ENCODE data around the gene MAS1L.

- TF ChIP-seq, protein P1, sequence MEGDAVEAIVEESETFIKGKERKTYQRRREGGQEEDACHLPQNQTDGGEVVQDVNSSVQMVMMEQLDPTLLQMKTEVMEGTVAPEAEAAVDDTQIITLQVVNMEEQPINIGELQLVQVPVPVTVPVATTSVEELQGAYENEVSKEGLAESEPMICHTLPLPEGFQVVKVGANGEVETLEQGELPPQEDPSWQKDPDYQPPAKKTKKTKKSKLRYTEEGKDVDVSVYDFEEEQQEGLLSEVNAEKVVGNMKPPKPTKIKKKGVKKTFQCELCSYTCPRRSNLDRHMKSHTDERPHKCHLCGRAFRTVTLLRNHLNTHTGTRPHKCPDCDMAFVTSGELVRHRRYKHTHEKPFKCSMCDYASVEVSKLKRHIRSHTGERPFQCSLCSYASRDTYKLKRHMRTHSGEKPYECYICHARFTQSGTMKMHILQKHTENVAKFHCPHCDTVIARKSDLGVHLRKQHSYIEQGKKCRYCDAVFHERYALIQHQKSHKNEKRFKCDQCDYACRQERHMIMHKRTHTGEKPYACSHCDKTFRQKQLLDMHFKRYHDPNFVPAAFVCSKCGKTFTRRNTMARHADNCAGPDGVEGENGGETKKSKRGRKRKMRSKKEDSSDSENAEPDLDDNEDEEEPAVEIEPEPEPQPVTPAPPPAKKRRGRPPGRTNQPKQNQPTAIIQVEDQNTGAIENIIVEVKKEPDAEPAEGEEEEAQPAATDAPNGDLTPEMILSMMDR (IDR thresholded peaks at IDR 0.05) = no peak
- no peak for TF ChIP-seq ZFX (IDR thresholded peaks at IDR 0.05; ENCODE audit: borderline replicate concordance)
These were observed 48.8 kb downstream of the MAS1L start, which contains the start of gene OR10C1 for GRCh38 chr6:29439006-29439405.
